Neuronal stem cell (in vitro differentiated cells): ENCODE measurements around the gene ARHGAP21.

ENCODE experiments used
- DNase-seq: peaks from one replicate; pipeline ENCODE4 v3.0.0-alpha.2; 2013; ENCODE audit warnings: low spot score
- H2AFZ ChIP-seq: one replicate; pipeline ENCODE4 v1.6.1; 2013; ENCODE audit warnings: mild to moderate bottlenecking, low read length, inconsistent platforms
- H2AK5ac ChIP-seq: 2 replicates; pipeline ENCODE4 v1.6.1; 2013; ENCODE audit warnings: low read depth, mild to moderate bottlenecking, inconsistent platforms, low read length, moderate library complexity, mixed read lengths
- H2BK120ac ChIP-seq: 2 replicates; pipeline ENCODE4 v1.6.1; 2013; ENCODE audit warnings: low read depth, mild to moderate bottlenecking, inconsistent platforms, low read length, moderate library complexity, mixed read lengths
- H2BK12ac ChIP-seq: one replicate; pipeline ENCODE4 v1.6.1; 2013; ENCODE audit warnings: low read length, inconsistent platforms
- H2BK15ac ChIP-seq: 2 replicates; pipeline ENCODE4 v1.6.1; 2013; ENCODE audit warnings: mild to moderate bottlenecking, low read length, inconsistent platforms, mixed read lengths
- H2BK5ac ChIP-seq: one replicate; pipeline ENCODE4 v1.6.1; 2013; ENCODE audit warnings: inconsistent platforms, mild to moderate bottlenecking, low read length, moderate library complexity
- H3K14ac ChIP-seq: one replicate; pipeline ENCODE4 v1.6.1; 2013; ENCODE audit warnings: low read length, inconsistent platforms
- H3K18ac ChIP-seq: 2 replicates; pipeline ENCODE4 v1.6.1; 2013; ENCODE audit warnings: low read length, inconsistent platforms
- H3K23ac ChIP-seq: 2 replicates; pipeline ENCODE4 v1.6.1; 2013; ENCODE audit warnings: low read depth, mild to moderate bottlenecking, mixed read lengths, low read length, inconsistent platforms; ENCODE audit not compliant: poor library complexity
- H3K27ac ChIP-seq: replicated peaks from 3 replicates; pipeline ENCODE4 v1.5.1; 2013; ENCODE audit warnings: low read length, inconsistent platforms
- H3K27me3 ChIP-seq, 3 experiments: 2 replicates each; pipeline ENCODE4 v1.6.1; 2013; ENCODE audit warnings: low read length in 3 of 3, mild to moderate bottlenecking in 2 of 3, inconsistent platforms in 1 of 3, low read depth in 1 of 3, mixed read lengths in 1 of 3, moderate library complexity in 1 of 3; ENCODE audit not compliant: control insufficient read depth in 3 of 3, insufficient read depth in 3 of 3
- H3K36me3 ChIP-seq, 2 donors: replicated peaks in 1 of 2; 2 replicates each; pipeline ENCODE4 v1.6.1; 2013; ENCODE audit warnings: low read length in 2 of 2; ENCODE audit not compliant: control insufficient read depth in 2 of 2, insufficient read depth in 2 of 2
- H3K4ac ChIP-seq: 2 replicates; pipeline ENCODE4 v1.6.1; 2013; ENCODE audit warnings: inconsistent platforms, mild to moderate bottlenecking, low read length, moderate library complexity
- H3K4me1 ChIP-seq, 2 donors: 1 replicate in 1 of 2; 2 replicates in 1 of 2; pipeline ENCODE4 v1.6.1; 2013; ENCODE audit warnings: low read length in 2 of 2, low read depth in 1 of 2; ENCODE audit not compliant: control insufficient read depth in 2 of 2, insufficient read depth in 1 of 2
- H3K4me2 ChIP-seq: one replicate; pipeline ENCODE4 v1.6.1; 2013; ENCODE audit warnings: mild to moderate bottlenecking, low read length, inconsistent platforms; ENCODE audit not compliant: insufficient read depth, poor library complexity, severe bottlenecking
- H3K4me3 ChIP-seq, 2 donors: 2 replicates each; pipeline ENCODE4 v1.5.1; 2013; ENCODE audit warnings: low read length in 2 of 2, mild to moderate bottlenecking in 2 of 2, inconsistent platforms in 1 of 2, moderate library complexity in 1 of 2
- H3K79me1 ChIP-seq: one replicate; pipeline ENCODE4 v1.6.1; 2013; ENCODE audit warnings: low read depth, mild to moderate bottlenecking, inconsistent platforms, low read length, moderate library complexity
- H3K9ac ChIP-seq: one replicate; pipeline ENCODE4 v1.6.1; 2013; ENCODE audit warnings: mild to moderate bottlenecking, low read depth, low read length, inconsistent platforms; ENCODE audit not compliant: poor library complexity
- H3K9me3 ChIP-seq, 2 donors: replicated peaks in 1 of 2; 2 replicates each; pipeline versions ENCODE3 to v1.6.1; 2013; ENCODE audit warnings: low read length in 2 of 2, mild to moderate bottlenecking in 2 of 2, inconsistent platforms in 1 of 2, low read depth in 1 of 2, mixed read lengths in 1 of 2, moderate library complexity in 1 of 2; ENCODE audit not compliant: control insufficient read depth in 2 of 2, insufficient read depth in 1 of 2
- H4K8ac ChIP-seq: one replicate; pipeline ENCODE4 v1.6.1; 2013; ENCODE audit warnings: low read depth, mild to moderate bottlenecking, inconsistent platforms, low read length, moderate library complexity
- H4K91ac ChIP-seq: one replicate; pipeline ENCODE4 v1.6.1; 2013; ENCODE audit warnings: low read length, low read depth, mild to moderate bottlenecking, inconsistent platforms; ENCODE audit not compliant: poor library complexity
- WGBS, 2 donors: extraction: QIAGEN DNeasy Blood & Tissue Kit; methylation state at CpG; one replicate each; pipeline ENCODE4 v1.1.7; 2013; ENCODE audit warnings: missing lambda C conversion rate in 2 of 2, mixed read lengths in 1 of 2; ENCODE audit not compliant: insufficient read length in 2 of 2, insufficient replicate concordance in 1 of 2; ENCODE audit errors: extremely low coverage in 2 of 2; 5-methylcytosine and 5-hydroxymethylcytosine counted together

The ARHGAP21 gene

GRCh38 chr10:24723386-24723787 lies 300 bp downstream of the ARHGAP21 start:
- peak overlapping the region; percentile 86 for H3K9ac ChIP-seq
- H4K8ac ChIP-seq = peak overlapping the region; percentile 17
- peak overlapping the region; percentile 91 for H3K4me2 ChIP-seq
- H3K18ac ChIP-seq = peak overlapping the region; percentile 99
- H2AK5ac ChIP-seq = peak overlapping the region; percentile 47
- no peaks in the 10 kb centered on the region for H3K9me3 ChIP-seq
- peaks cover 0 to 34% of the 10 kb centered on the region in 2 donors for H3K36me3 ChIP-seq
- no peak overlapping the region for H4K91ac ChIP-seq
- H2AFZ ChIP-seq = peak overlapping the region; percentile 91
- H2BK5ac ChIP-seq = peak overlapping the region; percentile 96
- H3K27me3 ChIP-seq = no peaks in the 10 kb centered on the region
- H3K27ac ChIP-seq = peak overlapping the region; percentile 92
- H3K79me1 ChIP-seq = peaks cover 2% of the 10 kb centered on the region
- no peak overlapping the region for H3K4ac ChIP-seq
- H3K4me3 ChIP-seq = peak overlapping the region; percentile 64 to 90
- DNase-seq = peak; percentile 64
- H3K14ac ChIP-seq = no peak overlapping the region
- no peak overlapping the region for H2BK12ac ChIP-seq
- H2BK120ac ChIP-seq = no peak overlapping the region
- H3K4me1 ChIP-seq = peaks cover 8 to 19% of the 10 kb centered on the region in 2 donors
- no peak overlapping the region for H2BK15ac ChIP-seq
- H3K23ac ChIP-seq = no peak overlapping the region
- WGBS, 2 donors = no CpG with 5 or more reads among the region's 70 CpGs

- H2BK120ac ChIP-seq = no peak overlapping the region
- WGBS, 2 donors = no CpG with 5 or more reads among the region's 84 CpGs
- H3K14ac ChIP-seq = peak overlapping the region; percentile 56
- no peaks in the 10 kb centered on the region for H3K27me3 ChIP-seq
- H3K4me3 ChIP-seq = peak overlapping the region; percentile 64 to 90
- H2AFZ ChIP-seq = peak overlapping the region; percentile 91
- peak overlapping the region; percentile 92 for H2BK15ac ChIP-seq
- H3K27ac ChIP-seq = peak overlapping the region; percentile 92
- peaks cover 0 to 40% of the 10 kb centered on the region in 2 donors for H3K36me3 ChIP-seq
- H3K23ac ChIP-seq = peak overlapping the region; percentile 91
- peak; percentile 60 for DNase-seq
- no peaks in the 10 kb centered on the region for H3K9me3 ChIP-seq
- H3K18ac ChIP-seq = peak overlapping the region; percentile 94
- no peak overlapping the region for H4K8ac ChIP-seq
- peaks cover 7 to 23% of the 10 kb centered on the region in 2 donors for H3K4me1 ChIP-seq
- peaks cover 2% of the 10 kb centered on the region for H3K79me1 ChIP-seq
- peak overlapping the region; percentile 96 for H2BK5ac ChIP-seq
- no peak overlapping the region for H4K91ac ChIP-seq
- no peak overlapping the region for H2BK12ac ChIP-seq
- peak overlapping the region; percentile 77 for H3K9ac ChIP-seq
- H3K4ac ChIP-seq = no peak overlapping the region
- H2AK5ac ChIP-seq = peak overlapping the region; percentile 46
- H3K4me2 ChIP-seq = peak overlapping the region; percentile 91
Observed at GRCh38 chr10:24722676-24723385, 856 bp downstream of the ARHGAP21 start.

- peaks cover 0 to 46% of the 10 kb centered on the region in 2 donors for H3K36me3 ChIP-seq
- no peak overlapping the region for H4K91ac ChIP-seq
- no peak overlapping the region for H3K4ac ChIP-seq
- peak overlapping the region; percentile 91 for H2AFZ ChIP-seq
- H3K14ac ChIP-seq = peak overlapping the region; percentile 56
- H2BK12ac ChIP-seq = no peak overlapping the region
- peak overlapping the region; percentile 64 to 90 for H3K4me3 ChIP-seq
- no peak overlapping the region for H2BK120ac ChIP-seq
- H3K27ac ChIP-seq = no peak overlapping the region
- peak overlapping the region; percentile 94 for H3K18ac ChIP-seq
- peak overlapping the region; percentile 92 for H2BK15ac ChIP-seq
- H3K4me1 ChIP-seq = peaks cover 5 to 23% of the 10 kb centered on the region in 2 donors
- no peaks in the 10 kb centered on the region for H3K27me3 ChIP-seq
- peaks cover 2% of the 10 kb centered on the region for H3K79me1 ChIP-seq
- no peak for DNase-seq
- no peak overlapping the region for H2BK5ac ChIP-seq
- H3K9me3 ChIP-seq = peaks cover 0 to 2% of the 10 kb centered on the region in 2 donors
- H3K4me2 ChIP-seq = peak overlapping the region; percentile 91
- H3K9ac ChIP-seq = peak overlapping the region; percentile 77
- no peak overlapping the region for H2AK5ac ChIP-seq
- no peak overlapping the region for H3K23ac ChIP-seq
- WGBS, 2 donors = no CpG with 5 or more reads among the region's 19 CpGs
- H4K8ac ChIP-seq = no peak overlapping the region
Observed at GRCh38 chr10:24722131-24722675, 1.5 kb downstream of the ARHGAP21 start.
